Activated CD4-positive, alpha-beta T cell treated with anti-CD3 and anti-CD28 coated beads for 36 hours (primary cell): Measurements from ENCODE around the gene OR51D1. TPM values are rescaled to one million over a fixed set of nuclear protein-coding genes. Genes with fewer than 3 reads are reported as not detected.

Experiments used
- ATAC-seq: fragments of 200-7000 bp; cut with Tn5 transposase; one replicate; pipeline ENCODE4 v1.10.0; 2021; ENCODE audit warnings: mild to moderate bottlenecking, moderate library complexity
- CTCF ChIA-PET: fragments of 350-600 bp; sonication (Branson Sonifier 250); formaldehyde crosslinking; loops from one replicate; lab custom pipeline; 2021; ENCODE audit warnings: antibody characterized with exemption; lab: Charles Lee
- POLR2A ChIA-PET: fragments of 350-600 bp; sonication (Branson Sonifier 250); formaldehyde crosslinking; loops from one replicate; lab custom pipeline; 2021; ENCODE audit warnings: antibody characterized with exemption, inconsistent platforms; lab: Charles Lee
- DNase-seq: peaks from one replicate; pipeline ENCODE4 v3.0.0-alpha.2; 2020
- H3K27ac Mint-ChIP-seq: one replicate; pipeline ENCODE4 v1.8.0; 2021; ENCODE audit warnings: mixed read lengths
- H3K27me3 Mint-ChIP-seq: one replicate; pipeline ENCODE4 v1.8.0; 2021; ENCODE audit warnings: mixed read lengths
- H3K36me3 Mint-ChIP-seq: one replicate; pipeline ENCODE4 v1.8.0; 2021; ENCODE audit warnings: low read depth, mixed read lengths
- H3K4me1 Mint-ChIP-seq: one replicate; pipeline ENCODE4 v1.8.0; 2021; ENCODE audit warnings: mixed read lengths
- H3K4me3 Mint-ChIP-seq: one replicate; pipeline ENCODE4 v1.8.0; 2021; ENCODE audit warnings: mild to moderate bottlenecking, moderate library complexity, mixed read lengths
- H3K9me3 Mint-ChIP-seq: one replicate; pipeline ENCODE4 v1.8.0; 2021; ENCODE audit warnings: low read depth, mixed read lengths
- intact Hi-C, 2 experiments: fragments of 100-400 bp; cut with DNase I in 1 of 2; cut with micrococcal nuclease in 1 of 2; formaldehyde crosslinking; loops; one replicate each; pipeline versions ENCODE4 v1.14.2 to v1.15.1; 2022 to 2024; cut with DNase I, micrococcal nuclease
- total RNA-seq, 2 experiments: library from RNA; stranded (reverse); gene quantifications; one replicate each; pipeline ENCODE4 v1.2.3, GENCODE V29; 2021

OR51D1 gene, protein sequence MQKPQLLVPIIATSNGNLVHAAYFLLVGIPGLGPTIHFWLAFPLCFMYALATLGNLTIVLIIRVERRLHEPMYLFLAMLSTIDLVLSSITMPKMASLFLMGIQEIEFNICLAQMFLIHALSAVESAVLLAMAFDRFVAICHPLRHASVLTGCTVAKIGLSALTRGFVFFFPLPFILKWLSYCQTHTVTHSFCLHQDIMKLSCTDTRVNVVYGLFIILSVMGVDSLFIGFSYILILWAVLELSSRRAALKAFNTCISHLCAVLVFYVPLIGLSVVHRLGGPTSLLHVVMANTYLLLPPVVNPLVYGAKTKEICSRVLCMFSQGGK
- total RNA-seq: not detected

DNA sequence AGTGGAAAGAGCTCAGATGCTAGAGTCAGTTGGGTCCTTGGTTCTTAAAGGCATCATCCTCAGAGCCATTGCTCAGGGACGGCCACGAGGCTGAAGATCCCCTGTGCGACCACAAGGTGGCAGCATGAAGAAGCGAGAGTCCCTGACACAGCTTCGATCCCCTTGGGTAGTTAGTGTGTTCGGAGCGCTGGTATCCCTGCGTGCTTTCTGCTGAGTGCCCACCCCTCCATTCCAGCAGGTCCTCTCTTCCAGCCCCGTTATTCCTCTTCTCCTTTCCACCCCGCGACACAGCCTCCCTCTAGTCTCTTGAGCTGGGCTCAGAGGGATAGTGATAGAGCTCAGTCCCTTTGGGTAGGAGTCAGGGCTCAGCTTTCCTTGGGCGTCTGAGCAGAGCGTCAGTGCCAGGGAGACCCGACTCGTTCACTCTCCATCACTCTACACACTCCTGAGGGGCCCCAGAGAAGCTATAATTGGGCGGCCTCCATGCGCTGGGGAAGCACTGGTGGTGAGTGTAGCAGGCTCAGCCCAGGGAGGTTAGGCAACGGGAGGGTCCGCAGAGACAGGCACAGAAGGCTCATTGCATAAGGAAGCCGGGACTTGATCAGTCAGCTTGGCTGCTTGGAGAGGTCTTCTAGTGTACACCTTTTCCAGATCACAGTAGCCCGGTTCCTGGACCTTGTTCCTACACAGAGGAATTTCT is at the start of gene OR51D1:
TSS of gene OR51D1 (plus strand) at position 516 of the 700 bp plus-strand sequence. CDS start 2,314 bp downstream, outside the sequence.
- no peaks in the 10 kb centered on the region for H3K4me1 Mint-ChIP-seq
- H3K4me3 Mint-ChIP-seq: no peak within 1 kb of the TSS
- DNase-seq (peak; percentile 84), ATAC-seq (peak; percentile 99)
- ChIA-PET POLR2A (no interaction called here), CTCF (interaction anchor here (0.5 to 3.6 kb wide), 24 partner anchors 8 to 1254 kb away, joined by 3 to 44 read pairs (median 4); no protein-coding TSS in a partner anchor)
- H3K27me3 Mint-ChIP-seq: peaks cover 9% of the 10 kb centered on the region
- H3K27ac Mint-ChIP-seq: no peak within 1 kb of the TSS
- H3K9me3 Mint-ChIP-seq: no peaks in the 10 kb centered on the region
- intact Hi-C loops: loop anchor here (1.0 to 10.0 kb wide), 5 partner anchors 189 to 1170 kb away; partner anchors contain the start of gene OR52N2 (in 2 of the 2)
- no peaks in the 10 kb centered on the region for H3K36me3 Mint-ChIP-seq

DNA sequence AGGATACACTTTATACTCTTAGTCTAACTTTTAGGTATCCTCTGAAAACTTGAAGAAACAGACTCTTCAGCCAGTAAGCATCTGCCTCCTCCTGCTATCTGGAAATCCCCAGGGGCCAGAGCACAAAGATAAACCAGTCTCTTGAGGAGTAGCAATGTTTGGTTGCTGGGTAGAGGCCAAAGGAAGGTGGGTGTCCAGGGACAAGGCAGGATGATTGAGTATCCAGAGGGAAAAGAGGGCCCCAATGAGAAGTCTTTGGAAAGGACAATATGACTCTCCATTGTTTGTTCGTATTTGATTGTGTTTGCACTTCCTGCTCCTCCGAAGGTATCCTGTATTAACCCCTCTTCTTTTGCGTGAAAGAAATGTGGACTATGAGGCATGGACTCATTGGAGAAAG is 48.3 kb upstream of the OR51D1 start:
- no peak for DNase-seq
- POLR2A ChIA-PET: no interaction called here
- intact Hi-C loops: no loop called here
- Mint-ChIP-seq H3K4me3 (no peak overlapping the region), H3K27me3 (peaks cover 10% of the 10 kb centered on the region), H3K36me3 (no peaks in the 10 kb centered on the region), H3K4me1 (no peaks in the 10 kb centered on the region), H3K9me3 (no peaks in the 10 kb centered on the region), H3K27ac (no peak overlapping the region)
- ATAC-seq: no peak
- CTCF ChIA-PET: no interaction called here

DNA sequence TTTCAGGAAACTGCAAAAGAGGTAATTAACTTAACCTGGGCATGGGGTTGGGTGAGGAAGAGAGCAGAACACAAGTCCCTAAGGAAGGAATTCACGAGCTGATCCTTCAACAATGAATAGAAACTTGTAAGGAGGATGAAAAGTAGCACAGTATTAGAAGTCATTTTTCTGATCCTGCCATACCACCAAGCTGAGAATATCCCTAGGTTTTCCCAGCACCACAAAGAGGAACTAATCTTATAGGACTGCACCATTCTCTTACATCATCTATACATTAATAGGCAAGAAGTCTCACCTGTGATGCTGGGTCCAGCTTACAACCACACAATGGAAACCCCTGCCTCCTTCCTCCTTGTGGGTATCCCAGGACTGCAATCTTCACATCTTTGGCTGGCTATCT is 43.5 kb upstream of the OR51D1 start, which contains the start of gene OR52I1:
TSS of gene OR52I1 (plus strand) at position 301 of the 400 bp plus-strand sequence. CDS start at position 301, 0 bp downstream.
- CTCF ChIA-PET: interaction anchor here (1.3 kb wide), 1 partner anchor 32 kb away, joined by 3 read pairs; no protein-coding TSS in a partner anchor
- Mint-ChIP-seq H3K27ac (no peak within 1 kb of the TSS), H3K27me3 (no peaks in the 10 kb centered on the region), H3K9me3 (no peaks in the 10 kb centered on the region), H3K4me1 (no peaks in the 10 kb centered on the region), H3K4me3 (no peak within 1 kb of the TSS), H3K36me3 (peaks cover 12% of the 10 kb centered on the region)
- intact Hi-C loops: no loop called here
- no peak for DNase-seq
- no peak for ATAC-seq
- POLR2A ChIA-PET: no interaction called here

DNA sequence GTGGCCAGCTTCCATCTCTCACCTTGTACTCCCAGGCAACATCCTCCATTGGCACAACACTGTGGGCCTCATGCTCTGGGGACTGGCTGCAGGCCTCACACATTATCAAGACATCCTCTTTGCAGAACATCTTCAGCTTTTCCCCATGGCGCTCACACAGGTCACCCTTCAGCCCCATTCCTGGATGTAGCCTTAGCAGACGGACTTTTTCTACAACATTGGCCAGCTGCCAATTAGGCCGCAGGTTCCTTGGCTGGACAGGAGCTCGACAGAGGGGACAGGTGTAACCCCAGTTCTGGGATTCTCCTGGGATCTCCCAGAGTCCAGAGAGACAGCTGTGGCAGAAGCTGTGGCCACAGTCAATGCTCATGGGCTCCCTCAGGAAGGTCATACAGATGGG is 32.2 kb upstream of the OR51D1 start:
- DNase-seq (no peak), ATAC-seq (no peak)
- Mint-ChIP-seq H3K27me3 (no peaks in the 10 kb centered on the region), H3K4me3 (no peak overlapping the region), H3K27ac (no peak overlapping the region), H3K36me3 (peaks cover 17% of the 10 kb centered on the region), H3K9me3 (no peaks in the 10 kb centered on the region), H3K4me1 (peaks cover 29% of the 10 kb centered on the region)
- CTCF ChIA-PET: interaction anchor here (1.8 kb wide), 1 partner anchor 32 kb away, joined by 6 read pairs; the partner anchor contains the start of gene OR51D1
- POLR2A ChIA-PET: no interaction called here
- intact Hi-C loops: loop anchor here in 1 of 2 experiments (5.0 to 10.0 kb wide), 2 partner anchors 123 to 1020 kb away; partner anchors contain the start of genes OR52K1 and TRIM34

DNA sequence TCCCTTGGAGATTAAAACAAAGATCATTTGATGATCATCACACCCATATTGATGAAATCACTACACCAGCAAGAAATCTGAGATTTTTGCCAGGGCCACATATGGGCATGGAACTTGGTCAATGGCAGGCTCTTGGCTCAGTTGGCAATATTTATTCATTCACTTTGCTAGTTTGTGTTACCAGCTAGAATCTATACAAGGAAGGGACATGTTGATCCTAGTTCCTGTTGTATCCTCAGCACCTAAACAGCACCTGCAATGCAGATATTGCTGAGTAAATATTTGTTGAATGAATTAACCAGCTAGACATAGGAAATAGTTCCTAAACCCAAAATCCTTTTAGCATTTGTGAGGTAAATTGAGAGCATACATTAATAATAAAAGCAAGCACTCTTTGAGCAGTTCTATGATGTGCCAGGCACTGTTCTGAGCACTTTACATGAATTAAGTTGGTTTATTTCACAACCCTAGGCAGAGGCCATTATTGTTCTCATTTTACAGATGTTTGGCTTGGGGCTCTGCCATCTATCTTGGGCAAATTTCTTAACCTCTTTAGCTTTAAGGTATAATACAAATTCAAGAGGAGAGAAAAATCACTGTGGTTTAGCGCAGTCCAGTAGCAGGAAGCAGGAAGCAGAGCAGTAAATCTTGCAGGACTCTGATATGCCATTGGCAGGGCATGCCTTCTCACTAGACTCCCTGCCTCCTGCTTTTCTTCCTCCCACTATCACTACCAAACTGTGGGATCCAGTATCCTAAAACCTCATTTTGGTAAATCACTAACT is 30.9 kb upstream of the OR51D1 start:
- Mint-ChIP-seq H3K36me3 (peaks cover 9% of the 10 kb centered on the region), H3K4me1 (peaks cover 35% of the 10 kb centered on the region), H3K4me3 (peak overlapping the region; percentile 90), H3K27ac (peak overlapping the region; percentile 90), H3K27me3 (no peaks in the 10 kb centered on the region), H3K9me3 (no peaks in the 10 kb centered on the region)
- ChIA-PET POLR2A (no interaction called here), CTCF (interaction anchor here (0.8 to 2.3 kb wide), 2 partner anchors 11 to 21 kb away, joined by 3 to 6 read pairs; no protein-coding TSS in a partner anchor)
- ATAC-seq: no peak
- no peak for DNase-seq
- intact Hi-C loops: loop anchor here in 1 of 2 experiments (5.0 to 10.0 kb wide), 2 partner anchors 124 to 1018 kb away; partner anchors contain the start of genes OR52K1 and TRIM34

DNA sequence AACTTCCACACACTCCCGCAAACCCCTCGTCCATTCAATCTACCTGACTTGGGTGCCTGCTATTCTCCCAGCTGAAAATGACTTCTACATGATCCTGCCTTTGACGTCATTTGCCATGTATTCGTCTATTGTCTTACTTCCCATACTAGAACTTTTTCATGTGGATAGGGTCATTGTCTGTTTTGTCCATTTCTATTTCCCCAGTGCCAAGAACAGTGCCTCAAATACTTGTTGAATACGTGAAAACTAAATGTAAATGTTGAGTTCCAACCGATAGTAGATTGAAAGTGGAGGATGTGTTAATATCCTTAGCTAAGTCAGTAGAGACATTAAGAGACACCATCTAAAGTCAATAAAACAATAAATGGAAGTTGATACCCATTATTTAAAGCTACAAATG is 30.2 kb upstream of the OR51D1 start:
- Mint-ChIP-seq H3K27ac (peak overlapping the region; percentile 90), H3K27me3 (no peaks in the 10 kb centered on the region)
- POLR2A ChIA-PET: no interaction called here

DNA sequence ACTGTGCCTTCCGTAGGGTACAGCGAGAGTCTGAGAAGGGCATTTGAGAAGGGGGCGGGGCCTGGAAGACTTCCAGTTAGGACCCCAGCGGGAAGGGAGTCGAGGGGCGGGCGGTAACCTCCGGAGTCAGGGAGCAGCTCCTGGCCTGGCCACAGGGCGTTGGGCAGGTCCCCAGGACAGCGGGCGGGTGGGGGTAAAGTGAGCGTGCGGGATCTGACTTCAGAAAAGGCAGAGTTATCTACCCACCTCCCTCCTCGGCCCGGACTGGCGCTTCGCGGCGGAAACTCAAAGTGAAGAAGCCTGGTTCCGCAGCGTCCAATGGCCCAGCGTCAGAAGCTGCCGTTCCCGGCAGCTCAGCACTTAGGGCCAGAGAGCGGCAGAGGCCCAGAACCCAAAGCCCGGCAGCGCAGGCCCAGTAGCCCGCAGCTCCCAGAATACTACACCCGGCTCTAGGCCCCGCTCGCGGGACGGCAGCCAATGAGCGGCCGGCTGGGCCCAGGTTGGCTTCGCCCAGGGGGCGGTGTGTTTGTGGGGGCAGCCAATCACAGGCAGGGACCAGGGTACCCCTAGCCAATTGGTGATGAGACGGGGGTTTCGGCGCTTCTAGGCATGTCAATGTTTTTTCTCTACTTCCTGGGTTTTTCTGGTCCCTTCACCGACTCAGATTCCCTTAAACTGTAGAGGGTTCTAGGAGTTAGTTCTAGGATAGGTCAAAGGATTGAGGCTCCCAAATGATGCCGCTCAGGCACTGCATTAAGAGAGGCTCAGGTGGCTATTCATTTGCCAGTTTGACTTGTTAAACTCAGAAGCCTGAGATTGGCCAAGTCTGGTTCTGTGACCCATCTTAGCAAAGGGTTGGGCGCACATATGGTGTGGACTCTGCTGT is 29.3 kb upstream of the OR51D1 start, which contains the start of gene TRIM68:
TSS of gene TRIM68 (minus strand) at position 451 of the 886 bp plus-strand sequence. CDS start 2,727 bp downstream, outside the sequence.
- ChIA-PET POLR2A (interaction anchor here (0.7 kb wide), 1 partner anchor 998 kb away, joined by 3 read pairs; no protein-coding TSS in a partner anchor), CTCF (interaction anchor here (0.9 to 2.3 kb wide), 3 partner anchors 18 to 421 kb away, joined by 3 to 6 read pairs (median 3); no protein-coding TSS in a partner anchor)
- peaks cover 5% of the 10 kb centered on the region for H3K36me3 Mint-ChIP-seq
- DNase-seq: peak; percentile 97
- ATAC-seq: peak; percentile 100
- H3K9me3 Mint-ChIP-seq: no peaks in the 10 kb centered on the region
- H3K4me1 Mint-ChIP-seq: peaks cover 35% of the 10 kb centered on the region
- peak within 1 kb of the TSS; percentile 90 for H3K27ac Mint-ChIP-seq
- intact Hi-C loops: loop anchor here in 1 of 2 experiments (1.0 to 10.0 kb wide), 5 partner anchors 126 to 1081 kb away; partner anchors contain the start of genes OR52K1, TRIM21, TRIM22 and TRIM34
- no peaks in the 10 kb centered on the region for H3K27me3 Mint-ChIP-seq
- peak within 1 kb of the TSS; percentile 90 for H3K4me3 Mint-ChIP-seq

More for the DNA sequence above, 30.2 kb upstream of the OR51D1 start:
- DNase-seq: no peak
- Mint-ChIP-seq H3K4me3 (peak overlapping the region; percentile 90), H3K4me1 (peaks cover 35% of the 10 kb centered on the region), H3K9me3 (no peaks in the 10 kb centered on the region), H3K36me3 (peaks cover 5% of the 10 kb centered on the region)
- intact Hi-C loops: loop anchor here in 1 of 2 experiments (5.0 to 10.0 kb wide), 2 partner anchors 125 to 1018 kb away; partner anchors contain the start of genes OR52K1 and TRIM34
- ATAC-seq: no peak
- CTCF ChIA-PET: interaction anchor here (0.9 to 2.3 kb wide), 3 partner anchors 18 to 420 kb away, joined by 3 to 6 read pairs (median 3); no protein-coding TSS in a partner anchor

DNA sequence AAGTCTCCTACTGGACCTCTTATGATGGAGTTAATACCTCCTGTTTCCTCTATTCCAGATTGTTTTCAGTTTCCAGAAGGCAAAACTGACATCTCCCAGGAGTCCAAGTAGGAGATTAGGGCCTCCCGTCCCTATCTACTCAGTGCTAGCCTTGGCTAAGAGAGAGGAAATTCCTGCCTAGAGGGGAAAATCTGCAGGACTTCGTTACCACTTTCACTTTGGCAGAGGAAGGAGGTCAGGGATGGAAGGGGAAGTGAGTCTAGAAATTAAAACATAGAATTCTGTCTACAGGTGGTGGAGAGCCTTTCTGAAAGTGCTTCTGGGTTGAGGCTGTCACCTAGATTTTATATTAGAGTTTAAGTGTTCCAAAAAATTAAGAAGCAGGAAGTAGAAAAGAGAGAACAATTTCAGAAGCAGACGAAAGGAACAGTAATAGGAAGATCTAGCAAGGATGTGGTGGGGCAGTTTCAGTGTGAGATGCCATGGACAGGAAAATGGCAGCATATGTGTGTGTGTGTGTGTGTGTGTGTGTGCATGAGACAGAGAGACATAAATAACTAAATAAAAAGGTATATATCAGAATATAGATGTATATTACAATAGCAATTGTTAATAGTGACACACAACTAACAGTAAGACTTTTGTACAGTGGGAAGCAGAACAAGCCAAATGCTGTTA is 26.9 kb upstream of the OR51D1 start:
- Mint-ChIP-seq H3K27ac (peak overlapping the region; percentile 87), H3K27me3 (no peaks in the 10 kb centered on the region), H3K4me3 (peak overlapping the region; percentile 60), H3K4me1 (peaks cover 35% of the 10 kb centered on the region), H3K9me3 (no peaks in the 10 kb centered on the region), H3K36me3 (no peaks in the 10 kb centered on the region)
- ATAC-seq: no peak
- ChIA-PET POLR2A (no interaction called here), CTCF (interaction anchor here (0.7 kb wide), 1 partner anchor 850 kb away, joined by 3 read pairs; no protein-coding TSS in a partner anchor)
- intact Hi-C loops: no loop called here
- DNase-seq: peak; percentile 56

DNA sequence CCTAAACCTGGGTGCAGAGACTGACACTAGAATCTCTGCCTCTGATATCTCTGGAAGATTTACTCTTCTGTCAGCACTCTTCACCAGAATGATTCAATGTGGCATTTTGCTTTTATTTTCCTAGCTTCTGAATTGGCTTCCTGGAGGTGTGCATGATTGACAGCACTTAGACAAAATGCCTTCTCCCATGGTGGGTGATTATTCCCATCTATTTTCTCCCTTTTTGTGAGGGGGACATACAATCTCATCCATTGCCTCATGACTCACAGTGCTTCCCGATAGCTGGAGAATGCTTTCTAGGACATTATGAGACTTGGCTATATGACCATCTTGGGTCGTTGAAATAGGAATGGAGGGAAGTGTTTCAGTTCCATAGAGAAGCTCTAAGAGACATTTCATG is 25.3 kb upstream of the OR51D1 start:
- no peaks in the 10 kb centered on the region for H3K9me3 Mint-ChIP-seq
- H3K36me3 Mint-ChIP-seq: no peaks in the 10 kb centered on the region
- ChIA-PET CTCF (interaction anchor here (0.5 to 1.9 kb wide), 4 partner anchors 15 to 738 kb away, joined by 3 to 8 read pairs (median 4); no protein-coding TSS in a partner anchor), POLR2A (no interaction called here)
- H3K27me3 Mint-ChIP-seq: no peaks in the 10 kb centered on the region
- DNase-seq: no peak
- H3K4me3 Mint-ChIP-seq: no peak overlapping the region
- intact Hi-C loops: no loop called here
- no peak overlapping the region for H3K27ac Mint-ChIP-seq
- H3K4me1 Mint-ChIP-seq: peaks cover 25% of the 10 kb centered on the region
- no peak for ATAC-seq
